HepG2 (cell line): ENCODE measurements around the gene AKR1C3. TPM values are rescaled to one million over a fixed set of nuclear protein-coding genes. Genes with fewer than 3 reads are reported as not detected.

Experiments used
- AFF4 ChIP-seq: sonication (generic); formaldehyde crosslinking; IDR thresholded peaks from 2 replicates; pipeline ENCODE4 v1.4.0; 2020; ENCODE audit warnings: missing genetic modification reagents
- AGO2 ChIP-seq: fragments of 200-400 bp; formaldehyde crosslinking; optimal IDR thresholded peaks from 2 replicates; pipeline ENCODE3; 2017; ENCODE audit warnings: mild to moderate bottlenecking, low read depth, low read length, moderate library complexity
- HNF1B ChIP-seq: sonication (generic); formaldehyde crosslinking; IDR thresholded peaks from 2 replicates; pipeline ENCODE4 v1.5.1; 2020; ENCODE audit warnings: mild to moderate bottlenecking, moderate library complexity, missing genetic modification reagents
- ISL2 ChIP-seq: sonication (generic); formaldehyde crosslinking; IDR thresholded peaks from 2 replicates; pipeline ENCODE4 v1.5.0; 2020; ENCODE audit warnings: missing genetic modification reagents
- KLF12 ChIP-seq: sonication (generic); formaldehyde crosslinking; IDR thresholded peaks from 2 replicates; pipeline ENCODE4 v1.4.0; 2020; ENCODE audit warnings: missing genetic modification reagents, borderline replicate concordance
- MED1 ChIP-seq: sonication (generic); formaldehyde crosslinking; IDR thresholded peaks from 2 replicates; pipeline ENCODE4 v1.4.0; 2020; ENCODE audit warnings: missing genetic modification reagents
- STAT6 ChIP-seq: sonication (generic); formaldehyde crosslinking; IDR thresholded peaks from 2 replicates; pipeline ENCODE4 v1.4.0; 2020; ENCODE audit warnings: missing genetic modification reagents, mild to moderate bottlenecking, borderline replicate concordance
- ZNF124 ChIP-seq: sonication (generic); formaldehyde crosslinking; IDR thresholded peaks from 2 replicates; pipeline ENCODE4 v1.4.0; 2020; ENCODE audit warnings: missing genetic modification reagents
- ZNF136 ChIP-seq: sonication (generic); formaldehyde crosslinking; IDR thresholded peaks from 2 replicates; pipeline ENCODE4 v1.8.1; 2022; ENCODE audit warnings: low read depth, mild to moderate bottlenecking, moderate library complexity, missing genetic modification reagents
- ZNF296 ChIP-seq: sonication (generic); formaldehyde crosslinking; conservative IDR thresholded peaks from 2 replicates; pipeline ENCODE4 v1.5.0; 2020; ENCODE audit warnings: mild to moderate bottlenecking, missing genetic modification reagents
- ZNF383 ChIP-seq: sonication (generic); formaldehyde crosslinking; IDR thresholded peaks from 2 replicates; pipeline ENCODE4 v1.4.0; 2020; ENCODE audit warnings: missing genetic modification reagents, mild to moderate bottlenecking, borderline replicate concordance
- ZNF597 ChIP-seq: sonication (generic); formaldehyde crosslinking; IDR thresholded peaks from 2 replicates; pipeline ENCODE4 v1.5.0; 2020; ENCODE audit warnings: missing genetic modification reagents
- ZNF768 ChIP-seq: sonication (generic); formaldehyde crosslinking; IDR thresholded peaks from 2 replicates; pipeline ENCODE4 v1.4.0; 2020; ENCODE audit warnings: missing genetic modification reagents
- ZNF782 ChIP-seq: sonication (generic); formaldehyde crosslinking; IDR thresholded peaks from 2 replicates; pipeline ENCODE4 v1.4.0; 2020; ENCODE audit warnings: missing genetic modification reagents, mild to moderate bottlenecking, borderline replicate concordance
- ZNF878 ChIP-seq: sonication (generic); formaldehyde crosslinking; IDR thresholded peaks from 2 replicates; pipeline ENCODE4 v1.8.1; 2023; ENCODE audit warnings: mild to moderate bottlenecking, missing genetic modification reagents, moderate library complexity
- polyA plus RNA-seq, 8 experiments: library from polyadenylated mRNA; depleted of rRNA in 3 of 8; stranded (reverse) in 7 of 8; unstranded in 1 of 8; fragments of >200 nt; fragmentation: Illumina TruSeq in 4 of 8; extraction: Trizol in 4 of 8; gene quantifications; 2 replicates each; pipeline versions ENCODE4 v1.2.1 to v1.2.3, GENCODE V29; 2011 to 2016; ENCODE audit warnings: low read depth in 4 of 8, missing spikeins in 1 of 8, mixed read lengths in 1 of 8; ENCODE audit not compliant: insufficient read depth in 1 of 8
- total RNA-seq, 5 experiments: library from RNA; depleted of rRNA; stranded (reverse); fragments of >200 nt; fragmentation: Illumina TruSeq; extraction: Trizol; gene quantifications; 2 replicates each; pipeline ENCODE4 v1.2.3, GENCODE V29; 2016; ENCODE audit warnings: low read depth in 1 of 5
- TF ChIP-seq, protein P1 (sequence below): sonication (generic); formaldehyde crosslinking; IDR thresholded peaks from 2 replicates; pipeline ENCODE4 v1.4.0; 2020; ENCODE audit warnings: missing genetic modification reagents

AKR1C3 gene
- total and polyA plus RNA-seq, 2 of the 13 experiments (the other 11 are each of a cell fraction or from before 2014, with no cell fraction given) = 368 to 532 TPM

GRCh38 chr10:5070648-5071410 is 23.4 kb upstream of the AKR1C3 start (continued):
- TF ChIP-seq HNF1B (CRISPR knock-in tag) = no peak
- TF ChIP-seq AGO2 = peak; percentile 37
- 0 out of 2 replicates have a peak, but pooled peaks have one; percentile 25 for TF ChIP-seq ISL2
- TF ChIP-seq ZNF383 (CRISPR knock-in tag) = 0 out of 2 replicates have a peak, but pooled peaks have one; percentile 72
- peak; percentile 54; the same call in 1 of the 2 replicates for TF ChIP-seq ZNF782 (CRISPR knock-in tag)
- no peak for TF ChIP-seq ZNF878
- TF ChIP-seq ZNF597 (CRISPR knock-in tag) = no peak
- TF ChIP-seq ZNF768 = no peak
- no peak for TF ChIP-seq ZNF296 (CRISPR knock-in tag)
- 0 out of 2 replicates have a peak, but pooled peaks have one; percentile 4 for TF ChIP-seq ZNF136 (CRISPR knock-in tag)
- TF ChIP-seq STAT6 (CRISPR knock-in tag) = no peak; the same call in 1 of the 2 replicates
- peak; percentile 16; the same call in 1 of the 2 replicates for TF ChIP-seq KLF12 (CRISPR knock-in tag)
- no peak for TF ChIP-seq ZNF124 (CRISPR knock-in tag)
- TF ChIP-seq MED1 = peak; percentile 35; the same call in 1 of the 2 replicates
- TF ChIP-seq, protein P1, sequence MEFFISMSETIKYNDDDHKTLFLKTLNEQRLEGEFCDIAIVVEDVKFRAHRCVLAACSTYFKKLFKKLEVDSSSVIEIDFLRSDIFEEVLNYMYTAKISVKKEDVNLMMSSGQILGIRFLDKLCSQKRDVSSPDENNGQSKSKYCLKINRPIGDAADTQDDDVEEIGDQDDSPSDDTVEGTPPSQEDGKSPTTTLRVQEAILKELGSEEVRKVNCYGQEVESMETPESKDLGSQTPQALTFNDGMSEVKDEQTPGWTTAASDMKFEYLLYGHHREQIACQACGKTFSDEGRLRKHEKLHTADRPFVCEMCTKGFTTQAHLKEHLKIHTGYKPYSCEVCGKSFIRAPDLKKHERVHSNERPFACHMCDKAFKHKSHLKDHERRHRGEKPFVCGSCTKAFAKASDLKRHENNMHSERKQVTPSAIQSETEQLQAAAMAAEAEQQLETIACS (CRISPR knock-in tag) = no peak
- peak; percentile 24; the same call in 1 of the 2 replicates for TF ChIP-seq AFF4
